GM21723 (cell line): ENCODE measurements around the gene ROGDI.

ENCODE experiments used
- ATAC-seq: cut with Tn5 transposase; IDR thresholded peaks from one replicate; pipeline ENCODE4 v1.9.1; 2021; ENCODE audit warnings: mild to moderate bottlenecking, moderate library complexity; ENCODE audit not compliant: unreplicated experiment

Gene ROGDI

GRCh38 chr16:4767872-4768548 is 34.4 kb downstream of the ROGDI start:
- ATAC-seq = peak; percentile 3

- peak; percentile 77 for ATAC-seq
Observed at GRCh38 chr16:4766875-4767628, 35.4 kb downstream of the ROGDI start, which contains the start of gene ZNF500. TSS of gene ZNF500 (minus strand) at chr16:4767162. CDS start at chr16:4765978, 1,184 bp downstream.

DNA sequence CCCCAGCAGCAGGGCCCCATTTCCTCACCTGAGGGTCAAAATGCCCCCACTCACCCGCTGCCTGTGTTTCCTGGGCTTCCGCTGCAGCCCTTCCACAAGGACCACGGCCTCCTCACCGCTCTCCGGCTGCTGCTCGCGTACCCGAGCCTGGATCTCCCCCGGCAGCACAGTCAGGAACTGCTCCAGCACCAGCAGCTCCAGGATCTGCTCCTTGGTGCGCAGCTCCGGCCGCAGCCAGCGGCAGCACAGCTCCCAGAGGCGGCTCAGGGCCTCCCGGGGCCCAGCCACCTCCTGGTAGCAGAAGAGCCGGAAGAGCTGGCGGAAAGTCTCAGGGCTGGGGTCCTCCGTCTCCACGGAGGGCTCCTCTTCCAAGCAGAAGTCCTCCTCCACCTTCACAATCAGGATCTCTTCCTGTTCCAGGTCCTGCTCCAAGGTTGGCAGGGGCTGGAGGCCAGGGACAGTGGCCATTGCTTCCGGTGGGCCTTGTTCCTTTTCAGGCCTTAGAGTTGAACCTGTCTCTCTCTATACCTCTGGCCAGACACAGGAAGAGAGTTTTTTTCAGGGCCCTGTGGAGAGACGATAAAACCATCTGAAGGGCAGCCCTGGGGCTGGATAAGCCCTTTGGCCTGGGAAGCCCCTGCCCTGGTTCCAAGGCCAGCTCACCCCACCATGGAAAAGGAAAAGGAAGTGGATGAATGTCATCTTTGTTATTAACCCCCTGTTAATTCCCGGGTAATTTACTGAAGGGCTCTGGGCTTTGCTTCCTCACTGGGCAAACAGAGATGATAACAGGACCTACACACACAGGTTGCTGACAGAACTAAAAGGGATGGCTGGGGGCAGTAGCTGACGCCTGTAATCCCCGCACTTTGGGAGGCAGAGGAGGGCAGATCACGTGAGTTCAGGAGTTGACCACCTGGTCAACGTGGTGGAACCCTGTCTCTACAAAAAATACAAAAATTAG is 36.6 kb downstream of the ROGDI start:
- ATAC-seq = no peak

DNA sequence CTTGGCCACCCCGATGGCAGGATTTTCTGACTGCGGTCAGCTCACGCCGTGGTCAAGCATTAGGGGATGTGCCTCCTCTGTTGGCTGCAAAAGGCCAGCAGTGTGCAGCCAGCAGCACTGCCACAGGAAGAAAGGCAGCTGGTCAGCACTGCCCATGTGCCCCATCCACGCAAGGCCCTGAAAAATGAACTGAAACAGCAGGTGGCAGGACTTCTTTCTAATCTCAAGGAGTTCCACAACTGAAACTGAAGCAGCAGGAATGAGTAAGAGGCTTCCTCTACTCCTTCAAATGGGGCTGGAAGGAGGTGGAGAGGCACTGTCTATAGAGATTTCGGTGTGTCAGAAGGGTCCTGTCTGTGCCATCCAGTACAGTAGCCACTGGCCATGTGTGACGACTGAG is 38.6 kb downstream of the ROGDI start:
- no peak for ATAC-seq

DNA sequence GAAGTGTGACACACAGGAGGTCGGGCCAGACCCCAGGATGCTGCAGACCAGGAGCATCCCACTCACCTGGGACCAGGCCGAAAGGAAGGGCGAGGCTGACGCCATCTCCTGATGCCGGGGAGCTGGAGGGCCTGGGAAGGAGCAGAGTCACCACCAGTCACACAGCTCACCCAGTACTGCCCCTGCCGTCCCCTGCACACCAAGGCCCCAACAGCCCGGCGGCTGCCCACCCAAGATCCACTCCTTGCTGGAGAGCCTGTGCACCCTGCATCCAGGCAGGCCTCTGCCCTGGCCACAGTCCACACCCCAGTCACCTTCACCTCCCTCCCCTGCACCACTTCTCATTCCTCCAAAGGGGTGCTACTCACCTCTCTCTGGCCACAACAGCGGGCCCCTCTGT is 40.2 kb downstream of the ROGDI start:
- ATAC-seq = no peak

- no peak for ATAC-seq
Observed at GRCh38 chr16:4760221-4760910, 42.1 kb downstream of the ROGDI start.

DNA sequence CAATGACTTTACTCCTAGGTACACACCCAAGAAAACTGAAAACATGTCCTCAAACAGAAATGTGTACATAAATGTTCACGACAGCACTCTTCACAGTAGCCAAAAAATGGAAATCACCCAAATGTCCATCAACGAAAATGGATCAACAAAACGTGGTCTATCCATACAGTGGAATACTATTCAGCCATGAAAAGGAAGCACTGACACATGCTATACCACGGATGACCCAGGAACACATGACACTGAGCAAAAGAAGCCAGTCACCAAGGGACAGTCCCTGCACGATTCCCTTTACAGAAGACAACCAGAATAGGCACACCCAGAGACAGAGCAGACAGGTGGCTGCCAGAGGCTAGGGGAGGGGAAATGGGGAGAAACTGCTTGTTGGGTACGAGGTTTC is 46.7 kb downstream of the ROGDI start:
- ATAC-seq = no peak

DNA sequence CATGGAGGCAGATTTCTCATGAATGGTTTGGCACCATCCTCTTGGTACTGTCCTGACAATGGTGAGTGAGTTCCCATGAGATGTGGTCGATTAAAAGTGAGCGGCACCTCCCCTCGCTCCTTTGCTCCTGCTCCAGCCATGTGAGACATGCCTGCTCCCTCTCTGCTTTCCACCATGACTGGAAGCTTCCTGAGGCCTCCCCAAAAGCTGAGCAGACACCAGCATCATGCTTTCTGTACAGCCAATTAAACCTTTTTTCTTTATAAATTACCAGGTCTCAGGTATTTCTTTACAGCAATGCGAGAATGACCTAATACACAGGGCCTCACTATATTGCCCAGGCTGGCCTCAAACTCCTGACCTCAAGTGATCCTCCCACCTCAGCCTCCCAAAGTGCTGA is 47.6 kb downstream of the ROGDI start:
- no peak for ATAC-seq

DNA sequence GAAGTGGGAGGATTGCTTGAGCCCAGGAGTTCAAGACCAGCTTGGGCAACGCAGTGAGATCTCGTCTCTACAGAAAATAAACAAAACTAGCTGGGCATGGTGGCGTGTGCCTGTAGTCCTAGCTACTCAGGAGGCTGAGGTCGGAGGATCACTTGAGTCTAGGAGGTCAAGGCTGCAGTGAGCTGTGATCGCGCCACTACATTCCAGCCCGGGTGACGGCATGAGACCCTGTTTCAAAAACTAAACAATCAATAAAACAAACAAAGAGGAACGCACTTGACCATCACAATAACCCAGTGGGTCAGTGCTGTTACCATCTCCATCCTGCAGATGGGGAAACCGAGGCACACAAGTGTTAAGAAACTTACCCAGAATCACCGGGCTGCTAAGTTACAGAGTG is 49.2 kb downstream of the ROGDI start:
- ATAC-seq = no peak

- no peak for ATAC-seq
Observed at GRCh38 chr16:4752351-4753100, 49.9 kb downstream of the ROGDI start.

GRCh38 chr16:4750896-4751295 is 51.5 kb downstream of the ROGDI start:
- no peak for ATAC-seq

- no peak for ATAC-seq
Observed at GRCh38 chr16:4749700-4750257, 52.7 kb downstream of the ROGDI start.

GRCh38 chr16:4748682-4749411 is 53.6 kb downstream of the ROGDI start:
- no peak for ATAC-seq

DNA sequence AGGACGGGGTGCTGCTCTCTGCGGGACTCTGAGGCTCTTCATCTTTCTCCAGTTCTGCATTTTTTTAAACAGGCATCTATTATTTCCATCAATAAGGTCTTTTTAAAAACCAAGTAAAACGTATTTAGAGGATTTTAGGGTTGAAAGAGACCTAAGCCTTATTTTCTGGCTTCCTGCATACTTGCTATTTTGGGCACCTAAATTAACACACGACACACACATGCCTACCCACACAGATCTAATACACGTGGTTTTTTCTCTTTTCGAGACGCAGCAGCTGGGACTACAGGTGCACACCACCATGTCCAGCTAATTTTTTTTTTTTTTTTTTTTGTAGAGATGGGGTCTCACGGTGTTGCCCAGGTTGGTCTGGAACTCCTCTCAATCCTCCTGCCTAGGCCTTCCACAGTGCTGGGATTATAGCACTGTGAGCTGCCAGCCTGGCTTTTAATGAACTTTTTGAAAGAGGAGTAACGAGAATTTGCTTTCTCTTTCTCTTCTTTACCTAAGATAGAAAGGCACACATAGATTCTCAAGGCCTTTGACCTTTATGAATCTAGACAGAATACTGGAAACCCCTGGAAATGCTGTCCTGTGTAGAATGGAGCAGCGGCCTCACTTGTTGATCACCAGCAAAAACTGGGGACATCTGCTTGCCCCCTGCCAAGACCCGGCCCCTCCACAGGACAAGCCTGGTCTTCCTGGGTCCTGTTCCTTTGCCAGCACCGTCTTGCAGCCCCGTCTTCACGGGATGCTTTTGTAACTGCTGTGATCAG is 54.3 kb downstream of the ROGDI start:
- no peak for ATAC-seq

GRCh38 chr16:4746991-4747574 is 55.4 kb downstream of the ROGDI start:
- no peak for ATAC-seq
